GM10847 (cell line): ENCODE measurements around the gene UBXN7.

ENCODE experiments used
- POLR2A ChIP-seq: IDR thresholded peaks from 2 replicates; pipeline ENCODE4 v1.6.1; 2011; ENCODE audit not compliant: insufficient read length; ENCODE audit errors: extremely low read depth

Gene UBXN7

DNA sequence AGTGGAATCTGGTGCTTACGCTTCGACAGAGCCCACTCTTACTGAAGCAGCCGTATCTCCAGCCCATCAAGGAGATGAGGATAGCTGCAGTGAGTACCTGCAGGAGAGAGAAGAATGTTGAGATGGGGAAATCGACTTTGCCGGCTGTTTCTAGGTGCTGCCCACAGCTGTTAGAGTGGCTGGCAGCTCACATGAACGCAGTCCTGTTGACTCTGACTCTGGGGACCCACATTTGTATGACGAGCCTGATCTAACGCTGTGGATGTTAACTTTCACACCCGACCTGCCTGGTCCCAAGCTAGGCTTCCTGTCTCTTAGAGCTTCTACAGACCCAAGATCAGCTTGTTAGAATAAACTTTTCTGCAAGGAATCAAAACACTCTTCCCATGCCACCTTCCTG lies 105.3 kb downstream of the UBXN7 start:
- TF ChIP-seq POLR2A: no peak

GRCh38 chr3:196323691-196324090 lies 108.5 kb downstream of the UBXN7 start:
- no peak for TF ChIP-seq POLR2A

GRCh38 chr3:196323016-196323415 lies 109.2 kb downstream of the UBXN7 start:
- no peak for TF ChIP-seq POLR2A

GRCh38 chr3:196321162-196321561 lies 111.1 kb downstream of the UBXN7 start:
- no peak for TF ChIP-seq POLR2A

DNA sequence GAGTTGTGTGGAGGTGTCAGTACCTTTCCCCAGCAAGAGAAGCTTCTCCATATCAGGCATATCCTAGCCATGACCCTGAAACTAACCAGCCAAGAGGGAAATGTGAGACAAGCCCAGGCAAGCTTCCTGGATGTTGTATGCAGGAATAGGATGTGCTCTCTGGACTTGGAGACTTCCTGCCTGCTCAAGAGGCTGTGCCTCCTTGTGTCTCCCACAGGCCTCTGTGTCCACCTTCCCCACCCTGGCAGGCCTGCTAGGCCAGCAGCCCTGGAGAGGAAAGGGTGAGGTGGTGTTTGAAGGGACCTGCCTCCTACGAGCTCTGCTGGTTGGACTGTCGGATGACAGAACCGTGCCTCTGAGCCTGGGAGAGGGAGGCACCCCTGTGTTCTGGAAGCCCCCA lies 112.1 kb downstream of the UBXN7 start:
- no peak for TF ChIP-seq POLR2A

DNA sequence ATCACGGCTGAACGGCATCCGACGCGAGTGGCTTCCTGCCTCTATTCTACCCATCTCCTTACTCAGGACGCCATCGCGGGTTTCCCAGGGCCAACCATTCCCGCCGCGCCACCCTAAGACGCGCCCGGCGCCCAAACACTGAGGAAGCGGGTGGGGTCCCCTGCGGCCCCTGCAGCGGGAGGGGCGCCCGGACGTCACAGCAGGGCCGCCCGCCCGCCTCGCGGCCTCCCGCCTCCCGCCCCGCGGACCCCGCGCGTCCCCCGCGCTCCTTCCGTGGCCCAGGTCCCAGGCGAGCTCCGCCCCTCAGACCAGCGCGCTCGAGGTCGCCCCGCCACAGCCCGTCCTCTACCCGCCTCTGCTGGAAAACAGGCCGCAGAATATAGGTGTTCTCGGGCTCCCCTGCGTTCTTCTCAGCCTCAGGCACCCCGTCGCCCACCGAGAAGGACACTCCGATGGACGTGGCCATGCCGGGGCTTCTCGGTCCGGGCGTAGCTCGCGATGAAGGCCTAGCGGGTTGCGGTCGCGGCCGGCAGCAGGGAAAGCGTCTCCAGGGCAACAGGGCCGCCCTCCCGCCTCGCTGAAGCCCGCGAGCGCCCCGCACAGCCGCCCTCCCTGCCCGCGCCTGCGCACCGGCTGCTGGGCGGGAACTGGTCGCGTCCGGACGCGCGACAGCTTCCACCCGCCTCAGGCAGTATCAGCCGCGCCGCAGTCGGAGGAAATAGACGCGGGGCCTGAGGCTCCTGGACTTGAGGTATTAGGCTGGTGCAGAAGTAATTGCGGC lies 114.3 kb downstream of the UBXN7 start, which contains the start of gene DYNLT2B:
TSS of gene DYNLT2B (minus strand) at position 554 of the 781 bp plus-strand sequence. CDS start at position 466, 88 bp downstream.
- TF ChIP-seq POLR2A: peak; percentile 78

DNA sequence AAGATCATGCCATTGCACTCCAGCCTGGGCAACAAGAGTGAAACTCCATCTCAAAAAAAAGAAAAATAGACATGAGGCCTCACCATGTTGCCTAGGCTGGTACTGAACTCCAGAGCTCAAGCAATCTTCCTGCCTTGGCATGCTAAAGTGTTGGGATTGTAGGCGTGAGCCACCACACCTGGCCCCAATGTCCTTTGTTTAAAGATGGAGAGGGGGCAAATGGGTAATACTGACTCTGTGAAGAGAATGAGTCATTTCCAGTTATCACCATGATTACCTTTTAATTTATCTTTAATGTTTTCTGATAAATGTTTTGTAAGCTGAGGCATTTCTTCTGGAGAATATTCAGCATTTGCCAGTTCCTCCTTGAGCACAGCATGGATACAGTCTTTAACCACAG lies 116.4 kb downstream of the UBXN7 start:
- no peak for TF ChIP-seq POLR2A

DNA sequence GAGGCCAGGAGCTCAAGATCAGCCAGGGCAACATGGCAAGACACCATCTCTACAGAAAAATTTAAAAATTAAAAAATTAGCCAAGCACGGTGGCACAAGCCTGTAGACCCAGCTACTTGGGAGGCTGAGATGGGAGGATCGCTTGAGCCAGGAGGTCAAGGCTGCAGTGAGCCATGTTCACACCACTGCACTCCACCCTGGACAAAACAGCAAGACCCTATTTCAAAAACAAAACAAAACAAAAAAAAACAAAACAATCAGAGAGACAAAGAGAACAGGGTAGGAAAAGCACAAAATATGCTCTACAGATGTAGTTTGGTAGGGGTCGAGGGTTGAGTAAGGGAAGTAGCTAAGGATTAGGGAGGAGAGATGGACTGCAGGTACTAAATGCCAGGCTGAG lies 117.6 kb downstream of the UBXN7 start:
- TF ChIP-seq POLR2A: no peak

- no peak for TF ChIP-seq POLR2A
Measured at GRCh38 chr3:196298521-196298920, 133.7 kb downstream of the UBXN7 start.
